Tibial artery (tissue), 4 donors: Measurements from ENCODE around the gene ZNF470.
A peak's percentile ranks its signal among the peaks of the same experiment; 100 is the strongest.

Experiments
- DNase-seq, 2 donors: peaks; one replicate each; pipeline ENCODE4 v3.0.0-alpha.2; 2019
- H3K27ac ChIP-seq, 2 donors: fragments of 200-600 bp; sonication (generic) in 1 of 2; 1 replicate in 1 of 2; 2 replicates in 1 of 2; pipeline ENCODE4 v1.5.1; 2018 to 2019; ENCODE audit warnings: mild to moderate bottlenecking in 1 of 2
- H3K27me3 ChIP-seq, 2 donors: fragments of 200-600 bp; sonication (generic) in 1 of 2; one replicate each; pipeline versions ENCODE4 v1.5.1 to v1.6.0; 2016 to 2019
- H3K36me3 ChIP-seq, 3 donors: fragments of 200-600 bp; sonication (generic) in 2 of 3; one replicate each; pipeline ENCODE4 v1.5.1; 2016 to 2019; ENCODE audit warnings: mild to moderate bottlenecking in 2 of 3
- H3K4me1 ChIP-seq, 4 donors: fragments of 200-600 bp; sonication (generic) in 2 of 4; 1 replicate in 3 of 4; 2 replicates in 1 of 4; pipeline ENCODE4 v1.5.1; 2016 to 2019
- H3K4me3 ChIP-seq, 2 donors: fragments of 200-600 bp; sonication (generic) in 1 of 2; 1 replicate in 1 of 2; 2 replicates in 1 of 2; pipeline ENCODE4 v1.5.1; 2018 to 2019; ENCODE audit warnings: mild to moderate bottlenecking in 2 of 2
- H3K9me3 ChIP-seq, 3 donors: fragments of 200-600 bp; sonication (generic) in 1 of 3; one replicate each; pipeline ENCODE4 v1.5.1; 2016 to 2019
- intact Hi-C: fragments of 100-400 bp; cut with DNase I; formaldehyde crosslinking; loops from one replicate; pipeline ENCODE4 v1.15.0; 2023; ENCODE audit warnings: low total_unique reads
- TF ChIP-seq, protein P1 (sequence below), 2 experiments: fragments of 200-600 bp in 1 of 2; fragments of 450-650 bp in 1 of 2; IDR thresholded peaks; one replicate each; pipeline ENCODE4 v1.5.1; 2017 to 2019; ENCODE audit warnings: antibody characterized with exemption in 2 of 2, mild to moderate bottlenecking in 1 of 2, moderate library complexity in 1 of 2

The ZNF470 gene

DNA sequence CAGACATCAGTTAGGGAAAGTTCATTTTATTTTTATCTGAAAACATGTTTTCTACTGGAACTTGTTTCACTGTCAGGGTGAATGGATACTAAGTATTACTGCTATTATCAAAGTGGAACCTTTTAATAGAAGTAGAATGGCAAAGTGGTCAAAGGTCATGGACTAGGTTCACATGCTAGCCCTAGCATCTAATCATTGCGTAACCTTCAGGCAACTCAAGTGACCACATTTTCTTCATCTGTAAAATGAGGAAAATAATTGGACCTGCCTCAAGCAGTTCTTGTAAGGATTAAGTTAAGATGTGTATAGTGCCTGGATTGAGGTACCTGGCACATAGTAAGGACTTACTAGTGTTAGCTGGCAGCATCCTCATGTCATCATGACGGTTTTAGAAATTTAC lies 23.5 kb upstream of the ZNF470 start:
- Histone ChIP-seq H3K9me3 (peaks cover 6 to 70% (median 69%) of the 10 kb centered on the region in 3 donors), H3K4me3 (no peak overlapping the region), H3K36me3 (peaks cover 83 to 89% (median 89%) of the 10 kb centered on the region in 3 donors), H3K4me1 (peaks cover 0 to 17% (median 9%) of the 10 kb centered on the region in 4 donors), H3K27ac (no peak overlapping the region), H3K27me3 (no peaks in the 10 kb centered on the region)
- TF ChIP-seq, protein P1, sequence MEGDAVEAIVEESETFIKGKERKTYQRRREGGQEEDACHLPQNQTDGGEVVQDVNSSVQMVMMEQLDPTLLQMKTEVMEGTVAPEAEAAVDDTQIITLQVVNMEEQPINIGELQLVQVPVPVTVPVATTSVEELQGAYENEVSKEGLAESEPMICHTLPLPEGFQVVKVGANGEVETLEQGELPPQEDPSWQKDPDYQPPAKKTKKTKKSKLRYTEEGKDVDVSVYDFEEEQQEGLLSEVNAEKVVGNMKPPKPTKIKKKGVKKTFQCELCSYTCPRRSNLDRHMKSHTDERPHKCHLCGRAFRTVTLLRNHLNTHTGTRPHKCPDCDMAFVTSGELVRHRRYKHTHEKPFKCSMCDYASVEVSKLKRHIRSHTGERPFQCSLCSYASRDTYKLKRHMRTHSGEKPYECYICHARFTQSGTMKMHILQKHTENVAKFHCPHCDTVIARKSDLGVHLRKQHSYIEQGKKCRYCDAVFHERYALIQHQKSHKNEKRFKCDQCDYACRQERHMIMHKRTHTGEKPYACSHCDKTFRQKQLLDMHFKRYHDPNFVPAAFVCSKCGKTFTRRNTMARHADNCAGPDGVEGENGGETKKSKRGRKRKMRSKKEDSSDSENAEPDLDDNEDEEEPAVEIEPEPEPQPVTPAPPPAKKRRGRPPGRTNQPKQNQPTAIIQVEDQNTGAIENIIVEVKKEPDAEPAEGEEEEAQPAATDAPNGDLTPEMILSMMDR (IDR thresholded peaks at IDR 0.05), result no peak
- no peak for DNase-seq
- intact Hi-C loops, result no loop called here

DNA sequence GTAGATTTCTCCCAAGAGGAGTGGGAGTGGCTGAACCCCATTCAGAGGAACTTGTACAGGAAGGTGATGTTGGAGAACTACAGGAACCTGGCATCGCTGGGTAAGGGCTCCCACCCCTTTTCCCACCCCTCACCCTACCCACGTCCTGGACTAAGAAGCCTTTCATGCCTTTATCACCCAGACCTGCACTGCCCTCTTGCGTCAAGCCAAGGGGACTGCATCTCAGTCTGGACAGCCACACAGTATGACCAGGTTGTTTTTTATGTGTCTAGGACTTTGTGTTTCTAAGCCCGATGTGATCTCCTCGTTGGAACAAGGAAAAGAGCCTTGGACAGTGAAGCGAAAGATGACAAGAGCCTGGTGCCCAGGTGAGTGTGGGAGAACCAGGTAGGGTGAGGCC lies 19.7 kb upstream of the ZNF470 start:
- Histone ChIP-seq H3K27me3 (no peaks in the 10 kb centered on the region), H3K27ac (no peak overlapping the region), H3K4me3 (no peak overlapping the region), H3K4me1 (no peaks in the 10 kb centered on the region), H3K9me3 (peaks cover 6 to 95% (median 79%) of the 10 kb centered on the region in 3 donors), H3K36me3 (peaks cover 92 to 100% (median 97%) of the 10 kb centered on the region in 3 donors)
- TF ChIP-seq, protein P1 (IDR thresholded peaks at IDR 0.05), result no peak
- DNase-seq, result no peak
- intact Hi-C loops, result no loop called here

DNA sequence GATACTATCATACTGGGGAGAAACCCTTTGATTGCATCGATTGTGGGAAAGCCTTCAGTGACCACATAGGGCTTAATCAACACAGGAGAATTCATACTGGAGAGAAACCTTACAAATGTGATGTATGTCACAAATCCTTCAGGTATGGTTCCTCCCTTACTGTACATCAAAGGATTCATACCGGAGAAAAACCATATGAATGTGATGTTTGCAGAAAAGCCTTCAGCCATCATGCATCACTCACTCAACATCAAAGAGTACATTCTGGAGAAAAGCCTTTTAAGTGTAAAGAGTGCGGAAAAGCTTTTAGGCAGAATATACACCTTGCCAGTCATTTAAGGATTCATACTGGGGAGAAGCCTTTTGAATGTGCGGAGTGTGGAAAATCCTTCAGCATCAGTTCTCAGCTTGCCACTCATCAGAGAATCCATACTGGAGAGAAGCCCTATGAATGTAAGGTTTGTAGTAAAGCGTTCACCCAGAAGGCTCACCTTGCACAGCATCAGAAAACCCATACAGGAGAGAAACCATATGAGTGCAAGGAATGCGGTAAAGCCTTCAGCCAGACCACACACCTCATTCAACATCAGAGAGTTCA lies 12.9 kb upstream of the ZNF470 start:
- no peak overlapping the region for H3K4me3 ChIP-seq
- H3K36me3 ChIP-seq, result peaks cover 62 to 97% (median 86%) of the 10 kb centered on the region in 3 donors
- no peak overlapping the region for H3K27ac ChIP-seq
- intact Hi-C loops, result no loop called here
- no peak for DNase-seq
- no peaks in the 10 kb centered on the region for H3K4me1 ChIP-seq
- peaks cover 34 to 100% (median 97%) of the 10 kb centered on the region in 3 donors for H3K9me3 ChIP-seq
- no peaks in the 10 kb centered on the region for H3K27me3 ChIP-seq
- TF ChIP-seq, protein P1 (IDR thresholded peaks at IDR 0.05), result no peak

DNA sequence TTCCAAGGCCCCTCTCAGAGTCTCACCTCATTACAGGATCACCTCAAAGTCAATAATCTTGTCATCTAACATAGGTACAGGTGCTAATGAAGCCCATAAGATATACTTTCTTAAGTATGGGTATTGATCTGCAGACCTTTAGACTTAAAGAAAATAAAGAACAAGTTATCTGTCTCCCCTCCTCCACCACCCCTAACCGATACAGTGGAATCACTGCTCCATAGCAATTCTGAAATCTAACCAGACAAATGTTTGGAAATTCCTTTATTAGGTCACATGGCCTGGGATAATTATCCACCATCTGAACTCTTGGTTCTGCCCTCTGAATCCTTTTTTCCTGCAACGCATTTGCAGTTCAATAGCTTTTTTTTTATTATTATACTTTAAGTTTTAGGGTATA lies 4.5 kb upstream of the ZNF470 start:
- H3K9me3 ChIP-seq, result peaks cover 21 to 84% (median 61%) of the 10 kb centered on the region in 3 donors
- DNase-seq, result no peak
- H3K36me3 ChIP-seq, result peaks cover 0 to 73% (median 34%) of the 10 kb centered on the region in 3 donors
- no peak overlapping the region for H3K4me3 ChIP-seq
- no peak overlapping the region for H3K27ac ChIP-seq
- peaks cover 0 to 7% (median under 1%) of the 10 kb centered on the region in 4 donors for H3K4me1 ChIP-seq
- TF ChIP-seq, protein P1 (IDR thresholded peaks at IDR 0.05), result no peak
- no peaks in the 10 kb centered on the region for H3K27me3 ChIP-seq
- intact Hi-C loops, result no loop called here

DNA sequence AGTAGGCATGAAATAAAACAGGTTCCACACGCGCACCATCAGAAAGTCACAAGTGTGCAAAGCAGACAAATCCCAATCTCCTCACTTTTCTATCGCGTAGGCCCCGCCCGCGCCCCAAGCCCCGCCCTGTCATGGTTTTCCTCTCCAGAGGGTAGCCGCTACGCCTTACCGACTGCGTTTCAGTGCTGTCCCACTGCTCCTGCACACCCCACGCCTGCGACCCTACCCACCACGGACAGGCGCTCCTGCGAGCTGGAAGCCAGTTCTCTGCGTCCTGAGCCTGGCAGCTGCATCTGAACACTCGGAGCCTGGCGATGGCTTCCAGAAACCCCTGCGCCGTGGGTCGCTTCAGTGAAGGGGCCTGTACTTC lies 379 bp upstream of the ZNF470 start:
- H3K9me3 ChIP-seq, result peaks cover 13 to 83% (median 47%) of the 10 kb centered on the region in 3 donors
- intact Hi-C loops, result no loop called here
- H3K4me3 ChIP-seq, result peak overlapping the region; percentile 68 to 85
- no peaks in the 10 kb centered on the region for H3K27me3 ChIP-seq
- peak; percentile 32 to 78 for DNase-seq
- TF ChIP-seq, protein P1 (IDR thresholded peaks at IDR 0.05), result no peak
- peaks cover 0 to 13% (median 7%) of the 10 kb centered on the region in 4 donors for H3K4me1 ChIP-seq
- peaks cover 31 to 69% (median 61%) of the 10 kb centered on the region in 3 donors for H3K36me3 ChIP-seq
- H3K27ac ChIP-seq, result peak overlapping the region; percentile 84 to 90
